H1 (cell line): ENCODE data around the gene FOXN4. TPM values are rescaled to one million over a fixed set of nuclear protein-coding genes. Genes with fewer than 3 reads are reported as not detected.

Experiments
- BACH1 ChIP-seq: IDR thresholded peaks from 2 replicates; pipeline ENCODE4 v1.6.1; 2012; ENCODE audit warnings: low read length, improper control_type of control experiment
- CEBPB ChIP-seq: IDR thresholded peaks from 2 replicates; pipeline ENCODE4 v1.6.1; 2012; ENCODE audit warnings: low read depth, low read length
- CHD1 ChIP-seq: IDR thresholded peaks from 2 replicates; pipeline ENCODE4 v1.6.1; 2012; ENCODE audit warnings: low read depth, low read length, improper control_type of control experiment
- CHD7 ChIP-seq: fragments of 300-600 bp; sonication (generic); IDR thresholded peaks from 2 replicates; pipeline ENCODE4 v1.7.1; 2012; ENCODE audit warnings: low read length, moderate library complexity, mild to moderate bottlenecking, inconsistent platforms; ENCODE audit not compliant: insufficient replicate concordance
- EGR1 ChIP-seq: IDR thresholded peaks from 2 replicates; pipeline ENCODE4 v1.6.1; 2011; ENCODE audit warnings: low read depth, low read length, borderline replicate concordance
- FOSL1 ChIP-seq: IDR thresholded peaks from 2 replicates; pipeline ENCODE4 v1.6.1; 2011; ENCODE audit warnings: mild to moderate bottlenecking, low read depth, low read length, moderate library complexity; ENCODE audit not compliant: insufficient read depth
- HDAC6 ChIP-seq: IDR thresholded peaks from one replicate; pipeline ENCODE4 v1.7.1; 2012; ENCODE audit warnings: low read depth, mild to moderate bottlenecking, inconsistent platforms, low read length, moderate library complexity
- NRF1 ChIP-seq: IDR thresholded peaks from 2 replicates; pipeline ENCODE4 v1.6.1; 2011; ENCODE audit warnings: mild to moderate bottlenecking, low read depth, low read length, improper control_type of control experiment
- POLR2A ChIP-seq, 2 experiments: IDR thresholded peaks; 1 replicate in 1 of 2; 2 replicates in 1 of 2; pipeline ENCODE4 v1.6.1; 2011; ENCODE audit warnings: low read depth in 2 of 2, low read length in 2 of 2, mild to moderate bottlenecking in 2 of 2; ENCODE audit errors: control extremely low read depth in 1 of 2
- SIRT6 ChIP-seq: IDR thresholded peaks from one replicate; pipeline ENCODE4 v1.7.1; 2012; ENCODE audit warnings: low read length, inconsistent platforms
- SRF ChIP-seq: IDR thresholded peaks from 2 replicates; pipeline ENCODE4 v1.6.1; 2011; ENCODE audit warnings: mild to moderate bottlenecking, low read depth, low read length, moderate library complexity
- TAF1 ChIP-seq: IDR thresholded peaks from 2 replicates; pipeline ENCODE4 v1.6.1; 2011; ENCODE audit warnings: mild to moderate bottlenecking, low read depth, low read length
- polyA plus RNA-seq, 7 experiments: library from polyadenylated mRNA; depleted of rRNA in 3 of 7; stranded (reverse) in 5 of 7; unstranded in 2 of 7; fragments of >200 nt in 5 of 7; fragments of 200-250 nt in 2 of 7; gene quantifications; 1 replicate in 5 of 7; 2 replicates in 1 of 7; 4 replicates in 1 of 7; pipeline versions ENCODE4 v1.2.1 to v1.2.3, GENCODE V29; 2011 to 2013; ENCODE audit warnings: missing spikeins in 2 of 7, mixed read lengths in 2 of 7
- total RNA-seq: library from RNA; stranded (reverse); fragmentation: NEBNext Ultra II Directional; extraction: Animal tissue kit (Norgen Biotek cat#: 25700); gene quantifications from 2 replicates; pipeline ENCODE4 v1.2.1, GENCODE V29; 2021

FOXN4 gene
- total and polyA plus RNA-seq, 2 of the 8 experiments (the other 6 are each of a cell fraction or from before 2014, with no cell fraction given) = 0.26 to 0.29 TPM

- TF ChIP-seq CHD7 (no peak), NRF1 (no peak), POLR2A (IDR thresholded peaks at IDR 0.05; ENCODE audit: control extremely low read depth in 1 of 2, low read depth in 2 of 2, low read length in 2 of 2) (no peak), CHD1 (no peak), FOSL1 (no peak), EGR1 (no peak), SRF (no peak), CEBPB (no peak), SIRT6 (no peak), HDAC6 (no peak), BACH1 (no peak), TAF1 (no peak)
Measured at GRCh38 chr12:109264095-109264942, 44.8 kb downstream of the FOXN4 start (continued).
